Measurements from ENCODE around the gene ASB16.
"Not testable (repeated sequence)": the region's sequence is repeated elsewhere in the genome, so short reads cannot be mapped to it uniquely, and the experiment has no call there.

ASB16 gene

DNA sequence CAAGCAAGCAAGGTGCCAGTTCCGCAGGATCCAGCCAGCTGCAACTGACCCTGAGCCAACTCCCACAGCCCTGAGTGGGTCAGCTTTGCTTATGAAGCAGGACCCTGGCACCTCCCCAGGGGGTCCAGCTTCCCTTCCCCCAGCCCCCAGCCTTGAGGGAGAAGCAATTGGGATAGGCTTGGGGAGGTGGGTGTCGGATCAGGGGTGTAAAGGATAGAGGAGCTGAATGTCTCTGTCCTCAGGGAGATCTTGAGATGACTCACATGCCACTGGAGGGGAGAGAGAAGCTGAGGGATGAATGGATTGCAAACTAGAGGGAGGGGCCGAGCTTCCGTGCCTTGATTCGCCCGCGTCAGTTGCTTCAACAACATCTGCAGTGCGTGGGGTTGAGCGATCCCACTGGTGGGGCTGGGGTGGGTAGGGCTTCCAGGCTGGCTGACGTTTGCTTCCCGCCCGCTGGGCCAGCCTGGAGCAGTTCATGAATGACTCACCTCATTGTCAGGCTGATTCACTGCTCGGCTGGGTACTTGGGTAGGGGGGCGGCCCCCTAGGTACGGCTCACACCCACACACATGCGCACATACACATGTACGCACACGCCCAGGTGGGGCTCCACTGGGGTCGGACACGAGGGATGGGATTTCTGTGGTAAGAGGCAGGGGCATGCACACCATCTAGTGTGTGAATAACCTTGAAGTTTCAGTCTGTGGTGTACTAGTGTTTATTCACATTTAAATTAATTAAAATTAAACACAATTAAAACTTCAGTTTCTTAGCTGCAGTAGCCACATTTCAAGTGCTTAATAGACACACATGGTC lies 32.4 kb upstream of the ASB16 start:
- DNase-seq (ENCODE audit: low read depth): peak; percentile 32
- H3K4me3 ChIP-seq (ENCODE audit: low read depth, low read length): no peak overlapping the region
- TF ChIP-seq, protein P1, sequence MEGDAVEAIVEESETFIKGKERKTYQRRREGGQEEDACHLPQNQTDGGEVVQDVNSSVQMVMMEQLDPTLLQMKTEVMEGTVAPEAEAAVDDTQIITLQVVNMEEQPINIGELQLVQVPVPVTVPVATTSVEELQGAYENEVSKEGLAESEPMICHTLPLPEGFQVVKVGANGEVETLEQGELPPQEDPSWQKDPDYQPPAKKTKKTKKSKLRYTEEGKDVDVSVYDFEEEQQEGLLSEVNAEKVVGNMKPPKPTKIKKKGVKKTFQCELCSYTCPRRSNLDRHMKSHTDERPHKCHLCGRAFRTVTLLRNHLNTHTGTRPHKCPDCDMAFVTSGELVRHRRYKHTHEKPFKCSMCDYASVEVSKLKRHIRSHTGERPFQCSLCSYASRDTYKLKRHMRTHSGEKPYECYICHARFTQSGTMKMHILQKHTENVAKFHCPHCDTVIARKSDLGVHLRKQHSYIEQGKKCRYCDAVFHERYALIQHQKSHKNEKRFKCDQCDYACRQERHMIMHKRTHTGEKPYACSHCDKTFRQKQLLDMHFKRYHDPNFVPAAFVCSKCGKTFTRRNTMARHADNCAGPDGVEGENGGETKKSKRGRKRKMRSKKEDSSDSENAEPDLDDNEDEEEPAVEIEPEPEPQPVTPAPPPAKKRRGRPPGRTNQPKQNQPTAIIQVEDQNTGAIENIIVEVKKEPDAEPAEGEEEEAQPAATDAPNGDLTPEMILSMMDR (IDR thresholded peaks at IDR 0.05; ENCODE audit: insufficient read depth, low read depth, low read length, missing control alignments): no peak

DNA sequence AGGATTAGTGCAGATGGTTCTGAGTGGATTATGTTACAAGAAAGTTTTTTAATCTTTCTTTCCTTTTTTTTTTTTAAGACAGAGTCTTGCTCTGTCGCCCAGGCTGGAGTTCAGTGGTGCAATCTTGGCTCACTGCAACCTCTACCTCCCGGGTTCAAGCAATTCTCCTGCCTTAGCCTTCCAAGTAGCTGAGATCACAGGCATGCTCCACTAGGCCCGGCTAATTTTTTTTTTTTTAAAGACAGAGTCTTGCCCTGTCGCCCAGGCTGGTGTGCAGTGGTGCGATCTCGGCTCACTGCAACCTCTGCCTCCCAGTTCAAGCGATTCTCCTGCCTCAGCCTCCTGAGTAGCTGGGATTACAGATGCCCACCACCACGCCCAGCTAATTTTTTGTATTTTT lies 26.6 kb upstream of the ASB16 start:
- not testable (repeated sequence) for DNase-seq (ENCODE audit: low read depth); H3K4me3 ChIP-seq (ENCODE audit: low read depth, low read length)

DNA sequence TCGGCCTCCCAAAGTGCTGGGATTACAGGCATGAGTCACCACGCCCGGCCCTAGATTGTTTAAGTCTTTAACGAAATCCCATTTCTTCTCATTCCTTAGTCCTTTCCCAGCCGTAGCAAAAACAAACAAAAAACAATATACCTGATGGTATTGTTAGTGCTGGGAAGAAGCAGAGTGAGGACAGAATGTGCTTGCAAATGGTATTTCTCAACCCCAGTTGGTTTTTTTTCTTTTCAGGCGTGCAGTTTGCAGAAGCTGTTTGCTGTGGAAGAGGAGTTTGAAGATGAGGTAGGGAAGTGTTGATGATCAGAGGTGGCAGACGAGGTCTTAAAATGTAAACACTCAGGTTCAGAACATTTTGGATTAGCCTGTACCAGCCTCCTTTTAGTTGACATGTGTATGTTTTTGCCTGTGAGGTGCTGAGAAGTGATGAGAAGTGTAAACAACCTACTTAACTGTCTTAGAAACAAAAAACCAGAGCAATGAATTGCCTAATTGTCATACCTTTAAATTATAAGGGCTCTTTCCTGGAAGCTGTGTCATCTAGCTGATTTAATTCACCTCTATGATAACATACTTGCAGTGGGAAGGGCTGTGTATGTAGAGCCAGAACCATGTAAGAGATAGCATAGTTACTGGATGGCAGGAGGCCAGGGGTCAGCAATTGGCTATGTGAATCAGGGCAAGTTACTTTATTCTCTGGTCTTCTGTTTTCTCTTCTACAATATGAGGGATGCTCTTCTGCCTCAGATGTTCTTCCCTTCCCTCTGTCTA lies 25.4 kb upstream of the ASB16 start:
- DNase-seq (ENCODE audit: low read depth): no peak
- TF ChIP-seq, protein P1 (IDR thresholded peaks at IDR 0.05; ENCODE audit: insufficient read depth, low read depth, low read length, missing control alignments): no peak
- H3K4me3 ChIP-seq (ENCODE audit: low read depth, low read length): no peak overlapping the region

DNA sequence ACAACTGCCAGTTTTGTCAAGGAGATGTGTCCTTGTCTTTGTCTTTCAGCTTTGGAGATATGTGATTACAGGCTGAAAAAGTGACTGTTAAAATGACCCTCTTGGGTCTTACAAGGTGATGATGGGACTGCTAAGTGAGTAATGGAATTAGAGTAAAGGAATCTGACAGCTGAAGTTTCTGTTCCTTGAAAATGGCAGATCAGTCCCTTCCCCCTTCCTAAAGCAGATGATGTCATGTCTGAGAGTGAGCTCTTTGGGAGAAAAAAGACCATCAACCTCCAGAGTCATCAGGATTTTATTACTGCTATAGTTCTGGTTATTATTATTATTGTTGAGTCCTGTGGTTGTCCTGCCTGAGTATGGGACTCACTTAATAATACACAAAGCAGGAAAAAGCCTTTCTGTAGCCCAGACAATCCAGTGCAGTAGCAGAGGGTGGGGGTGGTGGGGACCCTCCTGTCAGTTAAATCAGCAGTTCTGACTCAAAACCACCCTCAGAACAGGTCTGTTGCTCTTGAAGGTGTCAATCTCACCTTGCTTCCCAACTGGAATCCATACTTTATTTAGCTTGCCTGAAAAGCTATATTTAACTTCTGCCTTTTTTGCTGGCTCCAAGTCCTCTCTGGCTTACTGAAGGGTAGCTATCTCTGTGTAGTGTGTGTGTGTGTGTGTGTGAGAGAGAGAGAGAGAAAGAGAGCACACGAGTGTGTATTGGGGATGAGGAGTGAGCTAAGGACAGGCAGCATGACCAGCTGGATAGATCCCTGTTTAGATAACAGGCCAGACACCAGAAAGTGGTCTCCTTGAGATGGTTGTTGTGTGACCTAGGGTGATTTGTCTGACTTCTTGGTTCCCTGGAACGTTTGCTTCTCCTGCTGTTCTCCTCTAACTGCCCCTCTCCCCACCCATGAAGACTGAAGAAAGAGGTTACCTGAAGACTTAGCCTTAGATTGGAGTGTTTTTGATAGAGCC lies 23.8 kb upstream of the ASB16 start:
- TF ChIP-seq, protein P1 (IDR thresholded peaks at IDR 0.05; ENCODE audit: insufficient read depth, low read depth, low read length, missing control alignments): no peak
- no peak overlapping the region for H3K4me3 ChIP-seq (ENCODE audit: low read depth, low read length)
- DNase-seq (ENCODE audit: low read depth): no peak

DNA sequence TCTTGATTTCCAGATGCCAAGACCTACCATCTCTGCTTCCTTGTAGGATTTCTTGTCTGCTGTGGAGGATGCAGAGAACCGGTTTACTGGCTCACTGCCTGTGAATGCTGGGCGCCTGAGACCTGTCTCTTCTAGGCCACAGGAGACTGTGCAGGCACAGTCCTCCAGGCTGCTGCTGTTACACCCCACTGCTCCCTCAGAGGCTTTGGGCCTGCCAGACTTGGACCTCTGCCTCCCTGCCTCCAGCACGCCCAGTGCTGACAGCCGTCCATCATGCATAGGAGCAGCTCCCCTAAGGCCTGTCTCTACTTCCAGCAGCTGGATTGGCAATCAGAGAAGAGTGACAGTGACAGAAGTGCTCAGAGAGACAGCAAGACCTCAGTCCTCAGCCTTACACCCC lies 22.7 kb upstream of the ASB16 start:
- TF ChIP-seq, protein P1 (IDR thresholded peaks at IDR 0.05; ENCODE audit: insufficient read depth, low read depth, low read length, missing control alignments): no peak
- no peak for DNase-seq (ENCODE audit: low read depth)
- H3K4me3 ChIP-seq (ENCODE audit: low read depth, low read length): no peak overlapping the region

DNA sequence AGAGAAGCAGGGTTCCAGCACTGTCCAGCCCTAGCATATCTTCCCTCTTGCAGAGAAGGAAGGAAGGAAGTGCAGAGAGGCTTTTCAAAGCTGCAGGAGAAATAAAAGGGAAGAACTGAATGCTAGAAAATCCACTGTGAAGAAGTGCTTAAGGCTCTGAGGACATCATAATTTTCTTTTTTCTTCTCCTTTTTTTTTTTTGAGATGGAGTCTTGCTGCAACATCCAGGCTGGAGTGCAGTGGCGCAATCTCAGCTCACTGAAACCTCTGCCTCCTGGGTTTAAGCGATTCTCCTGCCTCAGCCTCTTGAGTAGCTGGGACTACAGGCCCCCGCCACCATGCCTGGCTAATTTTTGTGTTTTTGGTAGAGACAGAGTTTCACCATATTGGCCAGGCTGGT lies 21.4 kb upstream of the ASB16 start:
- not testable (repeated sequence) for DNase-seq (ENCODE audit: low read depth); H3K4me3 ChIP-seq (ENCODE audit: low read depth, low read length)

DNA sequence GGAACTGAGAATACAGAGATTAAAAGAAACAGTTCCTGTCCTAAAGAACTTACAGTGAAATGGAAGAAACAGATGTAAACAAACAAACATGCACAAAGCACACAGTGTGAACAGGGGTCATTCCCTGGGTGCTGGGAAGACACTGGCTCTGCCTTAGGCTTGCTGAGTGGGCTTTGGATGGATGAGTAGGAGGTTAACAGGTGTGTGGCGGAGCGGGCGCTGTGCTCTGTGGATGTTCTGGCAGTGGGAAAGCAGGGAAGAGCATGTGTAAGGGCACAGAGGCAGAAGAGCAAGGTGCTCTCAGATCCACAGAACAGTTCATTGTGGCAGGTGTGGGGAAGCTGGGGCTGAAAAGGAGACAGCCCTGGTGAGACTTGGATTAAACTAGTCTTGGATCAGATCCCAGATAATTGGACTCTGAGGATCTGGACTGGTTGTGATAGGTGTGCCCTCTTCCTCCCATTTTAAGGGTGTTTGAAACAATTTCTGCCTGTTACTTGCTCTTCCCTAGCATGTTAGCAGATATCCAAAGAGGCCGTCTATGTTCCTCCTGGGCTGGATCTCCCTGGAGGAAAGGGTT lies 20.7 kb upstream of the ASB16 start:
- DNase-seq (ENCODE audit: low read depth): no peak
- H3K4me3 ChIP-seq (ENCODE audit: low read depth, low read length): no peak overlapping the region
- TF ChIP-seq, protein P1 (IDR thresholded peaks at IDR 0.05; ENCODE audit: insufficient read depth, low read depth, low read length, missing control alignments): no peak
